SK-N-MC (cell line): ENCODE data around the gene METTL16.
"Not testable (repeated sequence)": the region's sequence is repeated elsewhere in the genome, so short reads cannot be mapped to it uniquely, and the experiment has no call there.

Source experiments
- DNase-seq: peaks from one replicate; pipeline ENCODE4 v3.0.0-alpha.2; 2011; ENCODE audit warnings: low read depth, low spot score
- H3K27ac ChIP-seq: fragments of 200-600 bp; sonication (generic); 2 replicates; pipeline ENCODE4 v1.5.1; 2016; ENCODE audit warnings: mixed run types
- H3K36me3 ChIP-seq: fragments of 200-600 bp; sonication (generic); 2 replicates; pipeline ENCODE4 v1.6.1; 2017; ENCODE audit warnings: antibody characterized with exemption, low read length, mixed read lengths; ENCODE audit not compliant: insufficient read depth
- H3K4me3 ChIP-seq: fragments of 200-600 bp; sonication (generic); 2 replicates; pipeline ENCODE4 v1.5.1; 2016
- H3K9ac ChIP-seq: fragments of 200-600 bp; sonication (generic); 2 replicates; pipeline ENCODE4 v1.8.0; 2017; ENCODE audit warnings: mixed run types, mixed read lengths; ENCODE audit not compliant: insufficient read length
- H3K9me3 ChIP-seq: fragments of 200-600 bp; sonication (generic); 2 replicates; pipeline ENCODE4 v1.6.1; 2017; ENCODE audit warnings: low read depth, mild to moderate bottlenecking, antibody characterized with exemption, low read length, moderate library complexity, mixed read lengths
- EZH2 ChIP-seq: fragments of 200-600 bp; sonication (generic); IDR thresholded peaks from one replicate; pipeline ENCODE4 v1.6.1; 2017; ENCODE audit warnings: antibody characterized with exemption
- FOXP2 ChIP-seq: optimal IDR thresholded peaks from 2 replicates; pipeline ENCODE3; 2011; ENCODE audit warnings: mild to moderate bottlenecking, moderate library complexity; ENCODE audit not compliant: insufficient read depth; ENCODE audit errors: extremely low read length, control extremely low read depth
- POLR2AphosphoS5 ChIP-seq: IDR thresholded peaks from 2 replicates; pipeline ENCODE4 v1.6.1; 2012; ENCODE audit warnings: mild to moderate bottlenecking, low read depth, low read length, borderline replicate concordance

Gene METTL16

DNA sequence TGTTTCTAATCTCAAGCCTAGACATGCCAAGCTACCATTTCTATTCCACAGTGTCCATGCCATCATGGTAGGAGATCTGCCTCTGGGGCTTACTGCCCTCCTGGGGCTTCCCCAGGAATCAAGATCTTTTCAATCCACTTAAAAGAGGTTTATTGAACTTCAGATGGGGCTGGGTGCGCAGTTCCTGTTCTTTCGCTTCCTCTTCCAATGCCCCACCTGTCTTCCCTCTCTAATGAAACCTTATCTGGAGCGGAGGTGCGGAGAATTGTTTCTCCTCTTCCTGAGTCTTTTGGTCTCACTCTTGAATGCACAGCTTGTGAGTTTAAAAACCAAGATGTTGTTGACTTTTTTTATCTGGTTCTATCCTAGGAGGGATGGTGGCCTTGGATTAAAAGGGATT is 30.4 kb upstream of the METTL16 start:
- H3K9me3 ChIP-seq: no peaks in the 10 kb centered on the region
- H3K36me3 ChIP-seq: no peaks in the 10 kb centered on the region
- H3K4me3 ChIP-seq: no peak overlapping the region
- no peak for DNase-seq
- H3K27ac ChIP-seq: no peak overlapping the region
- TF ChIP-seq EZH2 (no peak), FOXP2 (no peak), POLR2AphosphoS5 (no peak)
- no peak overlapping the region for H3K9ac ChIP-seq

DNA sequence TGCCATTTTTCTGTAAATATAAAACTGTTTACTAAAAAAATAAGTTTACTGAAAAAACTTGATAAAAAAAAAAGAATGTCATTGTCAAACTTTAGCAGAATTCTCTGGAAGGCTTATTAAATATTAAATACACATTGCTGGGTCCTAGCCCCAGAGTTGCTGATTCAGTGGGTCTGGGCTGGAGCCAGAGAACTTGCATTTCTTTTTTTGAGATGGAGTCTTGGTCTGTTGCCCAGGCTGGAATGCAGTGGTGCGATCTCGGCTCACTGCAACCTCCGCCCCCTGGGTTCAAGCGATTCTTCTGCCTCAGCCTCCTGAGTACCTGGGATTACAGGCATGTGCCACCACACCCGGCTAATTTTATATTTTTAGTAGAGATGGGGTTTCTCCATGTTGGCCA is 25.9 kb upstream of the METTL16 start:
- H3K27ac ChIP-seq, H3K9me3 ChIP-seq, H3K36me3 ChIP-seq, H3K4me3 ChIP-seq, H3K9ac ChIP-seq, DNase-seq: not testable (repeated sequence)

DNA sequence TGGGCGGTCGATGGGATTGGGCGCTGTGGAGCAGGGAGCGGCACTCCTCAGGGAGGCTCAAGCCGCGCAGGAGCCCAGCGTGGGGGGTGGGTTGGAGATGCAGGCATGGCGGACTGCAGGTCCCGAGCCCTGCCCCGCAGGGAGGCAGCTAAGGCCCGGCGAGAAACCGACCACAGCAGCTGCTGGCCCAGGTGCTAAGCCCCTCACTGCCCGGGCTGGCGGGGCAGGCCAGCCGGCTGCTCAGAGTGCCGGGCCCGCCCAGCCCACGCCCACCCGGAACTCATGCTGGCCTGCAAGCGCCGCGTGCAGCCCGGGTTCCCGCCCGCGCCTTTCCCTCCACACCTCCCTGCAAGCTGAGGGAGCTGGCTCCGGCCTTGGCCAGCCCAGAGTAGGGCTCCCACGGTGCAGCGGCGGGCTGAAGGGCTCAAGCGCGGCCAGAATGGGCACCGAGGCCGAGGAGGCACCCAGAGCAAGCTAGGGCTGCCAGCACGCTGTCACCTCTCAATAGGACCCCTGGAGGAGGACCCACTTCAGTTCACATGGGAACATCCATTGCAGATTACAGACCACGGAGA is 20.5 kb upstream of the METTL16 start:
- H3K9me3 ChIP-seq: no peaks in the 10 kb centered on the region
- TF ChIP-seq FOXP2: no peak
- no peak for TF ChIP-seq EZH2
- TF ChIP-seq POLR2AphosphoS5: no peak
- no peaks in the 10 kb centered on the region for H3K36me3 ChIP-seq
- no peak overlapping the region for H3K9ac ChIP-seq
- H3K27ac ChIP-seq: no peak overlapping the region
- no peak for DNase-seq
- H3K4me3 ChIP-seq: no peak overlapping the region

DNA sequence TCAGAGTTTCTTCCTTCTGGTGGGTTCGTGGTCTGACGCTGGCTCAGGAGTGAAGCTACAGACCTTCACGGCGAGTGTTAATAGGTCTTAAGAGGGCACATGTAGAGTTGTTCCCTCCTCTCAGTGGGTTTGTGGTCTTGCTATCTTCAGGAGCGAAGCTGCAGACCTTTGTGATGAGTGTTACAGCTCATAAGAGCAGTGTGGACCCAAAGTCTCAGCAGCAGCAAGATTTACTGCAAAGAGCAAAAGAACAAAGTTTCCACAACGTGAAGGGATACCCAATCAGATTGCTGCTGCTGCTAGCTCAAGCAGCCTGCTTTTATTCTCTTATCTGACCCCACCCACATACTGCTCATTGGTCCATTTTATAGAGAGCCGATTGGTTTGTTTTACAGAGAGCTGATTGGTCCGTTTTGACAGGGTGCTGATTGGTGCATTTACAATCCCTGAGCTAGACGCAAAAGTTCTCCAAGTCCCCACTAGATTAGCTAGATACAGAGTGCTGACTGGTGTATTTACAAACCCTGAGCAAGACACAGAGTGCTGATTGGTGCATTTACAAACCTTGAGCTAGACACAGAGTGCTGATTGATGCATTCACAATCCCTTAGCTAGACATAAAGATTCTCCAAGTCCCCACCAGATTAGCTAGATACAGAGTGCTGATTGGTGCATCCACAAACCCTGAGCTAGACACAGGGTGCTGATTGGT is 19.7 kb upstream of the METTL16 start:
- H3K27ac ChIP-seq, DNase-seq, H3K4me3 ChIP-seq, H3K9ac ChIP-seq, H3K36me3 ChIP-seq, H3K9me3 ChIP-seq: not testable (repeated sequence)

DNA sequence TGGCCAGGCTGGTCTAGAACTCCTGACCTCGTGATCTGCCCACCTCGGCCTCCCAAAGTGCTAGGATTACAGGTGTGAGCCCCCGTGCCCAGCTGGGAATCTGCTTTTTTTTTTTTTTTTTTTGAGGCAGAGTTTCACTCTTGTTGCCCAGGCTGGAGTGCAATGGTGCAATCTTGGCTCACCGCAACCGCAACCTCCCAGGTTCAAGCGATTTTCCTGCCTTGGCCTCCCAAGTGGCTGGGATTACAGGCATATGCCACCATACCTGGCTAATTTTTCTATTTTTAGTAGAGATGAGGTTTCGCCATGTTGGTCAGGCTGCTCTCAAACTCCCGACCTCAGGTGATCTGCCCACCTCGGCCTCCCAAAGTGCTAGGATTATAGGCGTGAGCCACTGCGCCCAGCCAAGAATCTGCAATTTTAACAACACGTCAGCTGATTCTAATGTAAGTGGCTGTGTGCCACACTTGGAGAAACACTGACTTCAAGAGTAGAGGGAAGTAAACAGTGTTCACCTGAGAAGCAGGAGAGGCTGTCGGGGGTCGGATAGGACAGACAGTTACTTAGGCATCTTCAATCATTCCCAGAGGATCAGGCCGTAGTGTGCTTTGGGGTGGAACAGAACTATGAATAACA is 10.2 kb upstream of the METTL16 start:
- not testable (repeated sequence) for H3K9ac ChIP-seq, H3K36me3 ChIP-seq, H3K4me3 ChIP-seq, H3K9me3 ChIP-seq, DNase-seq, H3K27ac ChIP-seq

DNA sequence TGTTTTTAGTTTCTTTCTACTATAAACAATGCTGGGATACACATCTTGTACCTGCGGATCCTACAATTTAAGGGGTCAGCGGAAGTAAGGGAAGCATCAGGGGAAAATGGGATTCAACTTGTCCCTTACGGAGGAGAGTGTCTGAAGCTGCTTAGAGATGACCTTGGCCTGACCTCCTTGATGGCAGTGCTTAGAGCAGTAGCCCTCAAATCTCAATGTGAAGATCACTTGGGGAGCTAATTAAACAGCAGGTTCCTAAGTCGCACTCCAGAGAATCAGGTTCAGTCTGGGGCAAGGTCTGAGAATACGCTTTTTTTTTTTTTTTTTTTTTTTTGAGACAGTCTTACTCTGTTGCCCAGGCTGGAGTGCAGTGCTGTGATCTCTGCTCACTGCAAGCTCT is 9.6 kb upstream of the METTL16 start:
- H3K9ac ChIP-seq: no peak overlapping the region
- H3K9me3 ChIP-seq: no peaks in the 10 kb centered on the region
- no peaks in the 10 kb centered on the region for H3K36me3 ChIP-seq
- H3K4me3 ChIP-seq: no peak overlapping the region
- TF ChIP-seq FOXP2 (no peak), EZH2 (no peak), POLR2AphosphoS5 (no peak)
- H3K27ac ChIP-seq: no peak overlapping the region
- no peak for DNase-seq

DNA sequence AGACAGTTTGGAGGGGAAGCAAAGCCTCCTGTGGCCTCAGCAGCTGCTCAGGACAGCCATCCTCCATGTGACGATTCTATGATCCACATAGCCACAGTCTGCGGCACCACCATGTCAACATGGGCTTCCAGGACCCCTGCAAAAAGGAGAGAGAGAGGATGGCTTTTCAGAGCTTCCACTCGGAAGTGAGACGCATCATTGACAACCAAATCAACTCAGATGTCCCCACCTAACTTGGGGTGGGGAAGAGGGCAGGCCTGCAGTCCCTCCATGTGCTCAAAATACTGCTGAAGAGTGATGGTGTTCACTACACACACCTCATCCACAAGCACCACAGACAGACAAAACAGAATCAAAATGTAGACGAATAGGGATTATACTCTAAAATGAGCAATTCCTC is 5.9 kb upstream of the METTL16 start:
- H3K9ac ChIP-seq: no peak overlapping the region
- TF ChIP-seq EZH2: no peak
- TF ChIP-seq FOXP2: no peak
- no peak for TF ChIP-seq POLR2AphosphoS5
- H3K9me3 ChIP-seq: no peaks in the 10 kb centered on the region
- no peaks in the 10 kb centered on the region for H3K36me3 ChIP-seq
- no peak overlapping the region for H3K27ac ChIP-seq
- DNase-seq: no peak
- no peak overlapping the region for H3K4me3 ChIP-seq

DNA sequence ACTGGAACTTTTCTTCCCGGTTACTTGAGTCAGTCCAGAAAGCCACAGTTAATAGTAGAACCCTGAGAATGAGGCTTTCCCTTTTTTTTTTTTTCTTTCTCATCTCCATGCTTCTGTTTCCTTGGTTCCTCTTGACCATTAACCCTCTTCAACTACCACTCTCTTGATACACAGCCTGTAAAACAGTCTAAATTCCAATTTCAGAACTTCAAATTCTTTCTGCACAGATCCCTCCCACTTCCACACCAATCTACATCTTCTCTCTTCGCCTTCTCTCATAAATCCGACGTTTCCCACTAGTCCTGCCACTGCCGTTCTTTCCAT is 588 bp downstream of the METTL16 start:
- Histone ChIP-seq H3K4me3 (peak overlapping the region; percentile 100), H3K9ac (peak overlapping the region; percentile 100), H3K27ac (peak overlapping the region; percentile 99), H3K9me3 (no peaks in the 10 kb centered on the region), H3K36me3 (peaks cover 11% of the 10 kb centered on the region)
- TF ChIP-seq POLR2AphosphoS5: no peak
- TF ChIP-seq FOXP2: no peak
- TF ChIP-seq EZH2: no peak
- no peak for DNase-seq

DNA sequence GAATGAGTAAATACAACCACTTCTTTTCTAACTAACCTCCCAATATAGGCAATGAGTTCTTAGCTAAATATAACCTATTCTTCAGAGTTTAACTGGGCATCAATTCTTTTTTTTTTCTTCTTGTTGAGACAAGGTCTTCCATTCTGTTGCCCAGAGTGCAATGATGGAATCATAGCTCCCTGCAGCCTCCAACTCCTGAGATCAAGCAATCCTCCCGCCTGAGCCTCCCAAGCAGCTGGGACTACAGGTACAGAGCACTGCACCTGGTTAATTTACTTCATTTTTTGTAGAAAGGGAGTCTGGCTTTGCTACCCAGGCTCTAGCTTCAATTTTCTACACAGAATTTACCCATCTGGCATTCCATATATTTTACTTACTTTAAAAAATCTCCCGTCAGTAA is 1.1 kb downstream of the METTL16 start:
- Histone ChIP-seq H3K9ac (peak overlapping the region; percentile 100), H3K9me3 (no peaks in the 10 kb centered on the region), H3K4me3 (peak overlapping the region; percentile 100), H3K27ac (peak overlapping the region; percentile 99), H3K36me3 (peaks cover 14% of the 10 kb centered on the region)
- DNase-seq: no peak
- TF ChIP-seq EZH2 (no peak), FOXP2 (no peak), POLR2AphosphoS5 (no peak)
